Activated B cell treated with CpG ODN at 0.5 μM for 24 hours (primary cell): Measurements from ENCODE around the gene ADAMTS17. TPM values are rescaled to one million over a fixed set of nuclear protein-coding genes. Genes with fewer than 3 reads are reported as not detected.

Source experiments
- ATAC-seq: fragments of 200-7000 bp; cut with Tn5 transposase; one replicate; pipeline ENCODE4 v1.10.0; 2021; ENCODE audit warnings: low read depth, mild to moderate bottlenecking, moderate library complexity
- CTCF ChIA-PET: fragments of 350-600 bp; sonication (Branson Sonifier 250); formaldehyde crosslinking; loops from one replicate; lab custom pipeline; 2021; ENCODE audit warnings: antibody characterized with exemption; lab: Charles Lee
- POLR2A ChIA-PET: fragments of 350-600 bp; sonication (Branson Sonifier 250); formaldehyde crosslinking; loops from one replicate; lab custom pipeline; 2021; ENCODE audit warnings: antibody characterized with exemption; lab: Charles Lee
- DNase-seq: peaks from one replicate; pipeline ENCODE4 v3.0.0; 2022
- H3K27ac Mint-ChIP-seq: one replicate; pipeline ENCODE4 v1.8.0; 2020; ENCODE audit warnings: mixed read lengths
- H3K27me3 Mint-ChIP-seq: one replicate; pipeline ENCODE4 v1.8.0; 2021; ENCODE audit warnings: mixed read lengths
- H3K36me3 Mint-ChIP-seq: one replicate; pipeline ENCODE4 v1.8.0; 2021; ENCODE audit warnings: low read depth, mixed read lengths
- H3K4me1 Mint-ChIP-seq: one replicate; pipeline ENCODE4 v1.8.0; 2021; ENCODE audit warnings: mixed read lengths
- H3K4me3 Mint-ChIP-seq: one replicate; pipeline ENCODE4 v1.8.0; 2020; ENCODE audit warnings: mild to moderate bottlenecking, mixed read lengths
- H3K9me3 Mint-ChIP-seq: one replicate; pipeline ENCODE4 v1.8.0; 2020; ENCODE audit warnings: mixed read lengths
- intact Hi-C: fragments of 100-400 bp; cut with micrococcal nuclease; formaldehyde crosslinking; loops from one replicate; pipeline ENCODE4 v1.15.1; 2024
- total RNA-seq: library from RNA; stranded (reverse); gene quantifications from 2 replicates; pipeline ENCODE4 v1.2.3, GENCODE V29; 2022
- TF ChIP-seq, protein P1 (sequence below): fragments of 200-600 bp; IDR thresholded peaks from one replicate; pipeline ENCODE4 v1.8.0; 2022; ENCODE audit warnings: antibody characterized with exemption, mild to moderate bottlenecking

Gene ADAMTS17
- total RNA-seq, 1 donor from 2014 or later = 1.6 TPM

GRCh38 chr15:100201376-100202280 is 140.1 kb downstream of the ADAMTS17 start:
- no peak overlapping the region for H3K27ac Mint-ChIP-seq
- H3K27me3 Mint-ChIP-seq = peaks cover 13% of the 10 kb centered on the region
- no peak overlapping the region for H3K4me3 Mint-ChIP-seq
- DNase-seq = no peak
- H3K9me3 Mint-ChIP-seq = no peaks in the 10 kb centered on the region
- no peak for ATAC-seq
- no peaks in the 10 kb centered on the region for H3K36me3 Mint-ChIP-seq
- TF ChIP-seq, protein P1, sequence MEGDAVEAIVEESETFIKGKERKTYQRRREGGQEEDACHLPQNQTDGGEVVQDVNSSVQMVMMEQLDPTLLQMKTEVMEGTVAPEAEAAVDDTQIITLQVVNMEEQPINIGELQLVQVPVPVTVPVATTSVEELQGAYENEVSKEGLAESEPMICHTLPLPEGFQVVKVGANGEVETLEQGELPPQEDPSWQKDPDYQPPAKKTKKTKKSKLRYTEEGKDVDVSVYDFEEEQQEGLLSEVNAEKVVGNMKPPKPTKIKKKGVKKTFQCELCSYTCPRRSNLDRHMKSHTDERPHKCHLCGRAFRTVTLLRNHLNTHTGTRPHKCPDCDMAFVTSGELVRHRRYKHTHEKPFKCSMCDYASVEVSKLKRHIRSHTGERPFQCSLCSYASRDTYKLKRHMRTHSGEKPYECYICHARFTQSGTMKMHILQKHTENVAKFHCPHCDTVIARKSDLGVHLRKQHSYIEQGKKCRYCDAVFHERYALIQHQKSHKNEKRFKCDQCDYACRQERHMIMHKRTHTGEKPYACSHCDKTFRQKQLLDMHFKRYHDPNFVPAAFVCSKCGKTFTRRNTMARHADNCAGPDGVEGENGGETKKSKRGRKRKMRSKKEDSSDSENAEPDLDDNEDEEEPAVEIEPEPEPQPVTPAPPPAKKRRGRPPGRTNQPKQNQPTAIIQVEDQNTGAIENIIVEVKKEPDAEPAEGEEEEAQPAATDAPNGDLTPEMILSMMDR = no peak
- intact Hi-C loops = no loop called here
- POLR2A ChIA-PET = no interaction called here
- CTCF ChIA-PET = no interaction called here
- peaks cover 7% of the 10 kb centered on the region for H3K4me1 Mint-ChIP-seq

DNA sequence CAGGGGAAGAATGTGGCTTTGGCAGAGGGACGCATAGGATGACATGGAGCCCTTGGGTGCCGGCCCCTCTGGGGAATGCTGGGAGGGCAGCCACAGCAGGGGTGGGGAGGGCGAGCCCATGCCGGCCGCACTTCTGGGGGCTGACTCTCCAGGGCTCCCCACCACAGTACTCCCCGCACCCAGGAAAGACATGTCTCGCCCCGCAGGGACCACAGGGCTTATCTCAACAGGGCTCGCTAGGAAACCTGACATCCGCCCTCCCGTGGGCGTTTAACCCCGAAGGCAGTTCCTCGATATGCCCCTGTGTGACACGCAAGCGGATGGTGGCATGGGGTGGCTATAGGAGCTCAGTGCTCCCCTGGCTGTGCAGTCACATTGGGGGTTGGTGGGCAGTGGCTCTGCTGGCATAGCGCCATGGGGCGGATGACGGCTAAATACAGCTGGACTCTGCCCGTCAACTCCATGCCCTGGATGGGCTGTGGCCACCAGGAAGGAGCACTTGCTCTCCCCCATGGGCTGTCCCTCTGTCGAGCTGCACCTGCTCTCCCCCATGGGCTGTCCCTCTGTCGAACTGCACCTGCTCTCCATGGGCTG is 141.4 kb downstream of the ADAMTS17 start:
- H3K9me3 Mint-ChIP-seq = no peaks in the 10 kb centered on the region
- TF ChIP-seq, protein P1 = no peak
- peaks cover 7% of the 10 kb centered on the region for H3K4me1 Mint-ChIP-seq
- ChIA-PET CTCF (no interaction called here), POLR2A (no interaction called here)
- DNase-seq = no peak
- peaks cover 13% of the 10 kb centered on the region for H3K27me3 Mint-ChIP-seq
- intact Hi-C loops = no loop called here
- no peak for ATAC-seq
- no peak overlapping the region for H3K4me3 Mint-ChIP-seq
- H3K27ac Mint-ChIP-seq = no peak overlapping the region
- no peaks in the 10 kb centered on the region for H3K36me3 Mint-ChIP-seq

DNA sequence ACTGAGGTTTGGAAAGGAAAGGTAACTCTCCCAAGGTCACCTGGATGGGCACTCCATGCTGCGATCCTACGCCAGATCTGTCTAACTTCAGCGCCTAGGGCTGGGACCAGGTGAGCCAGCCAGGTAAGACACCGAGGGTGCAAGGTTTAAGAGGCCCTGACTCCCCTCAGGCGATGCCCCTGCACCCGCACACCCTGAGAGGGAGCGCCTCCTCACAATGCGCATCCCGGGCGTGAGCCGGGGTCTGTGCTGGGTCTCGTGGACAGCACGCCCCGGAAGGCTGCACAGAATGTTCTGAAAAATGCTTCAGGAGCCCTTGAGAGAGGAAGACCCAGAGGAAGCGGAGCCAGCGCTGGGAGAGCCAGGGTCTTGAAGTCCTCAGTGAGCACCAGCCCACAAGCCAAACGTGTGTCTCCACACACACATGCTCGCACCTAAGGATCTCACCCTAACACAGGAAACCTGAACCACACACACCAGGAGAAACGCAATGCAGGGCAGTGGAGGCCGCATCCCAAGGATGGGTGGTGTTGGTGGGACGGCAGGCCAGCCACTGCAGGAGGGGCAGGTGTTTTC is 142.0 kb downstream of the ADAMTS17 start:
- Mint-ChIP-seq H3K27me3 (peaks cover 13% of the 10 kb centered on the region), H3K36me3 (no peaks in the 10 kb centered on the region), H3K4me3 (no peak overlapping the region), H3K9me3 (no peaks in the 10 kb centered on the region), H3K27ac (no peak overlapping the region), H3K4me1 (peaks cover 7% of the 10 kb centered on the region)
- intact Hi-C loops = no loop called here
- no peak for DNase-seq
- ChIA-PET CTCF (no interaction called here), POLR2A (no interaction called here)
- ATAC-seq = no peak
- TF ChIP-seq, protein P1 = no peak

- Mint-ChIP-seq H3K27ac (no peak overlapping the region), H3K4me3 (no peak overlapping the region), H3K36me3 (no peaks in the 10 kb centered on the region), H3K4me1 (peaks cover 7% of the 10 kb centered on the region), H3K27me3 (peaks cover 11% of the 10 kb centered on the region), H3K9me3 (no peaks in the 10 kb centered on the region)
- ATAC-seq (no peak), DNase-seq (no peak)
- POLR2A ChIA-PET = no interaction called here
- CTCF ChIA-PET = no interaction called here
- intact Hi-C loops = no loop called here
- TF ChIP-seq, protein P1 = no peak
These were observed 143.3 kb downstream of the ADAMTS17 start for GRCh38 chr15:100198442-100198841.
